BLaER1 treated with 17β-estradiol and CSF1 and Interleukin-3, amounts not matched to agents 10 nM and 100 nM (cell line): ENCODE results near the gene VMO1.

Experiments used
- H3K27ac ChIP-seq, 11 experiments: shearing (Covaris generic); formaldehyde crosslinking; 2 replicates each; pipeline ENCODE4 v1.8.1; 2022
- H3K27me3 ChIP-seq, 11 experiments: shearing (Covaris generic); formaldehyde crosslinking; 2 replicates each; pipeline ENCODE4 v1.8.1; 2022
- H3K36me3 ChIP-seq, 11 experiments: shearing (Covaris generic); formaldehyde crosslinking; 2 replicates each; pipeline ENCODE4 v1.8.1; 2022
- H3K4me1 ChIP-seq, 10 experiments: shearing (Covaris generic); formaldehyde crosslinking; 2 replicates each; pipeline ENCODE4 v1.8.1; 2022
- H3K4me2 ChIP-seq, 11 experiments: shearing (Covaris generic); formaldehyde crosslinking; 2 replicates each; pipeline ENCODE4 v1.8.1; 2022
- H3K4me3 ChIP-seq, 10 experiments: shearing (Covaris generic); formaldehyde crosslinking; 2 replicates each; pipeline ENCODE4 v1.8.1; 2022
- H3K9ac ChIP-seq, 11 experiments: shearing (Covaris generic); formaldehyde crosslinking; 2 replicates each; pipeline ENCODE4 v1.8.1; 2022
- H3K9me3 ChIP-seq, 11 experiments: shearing (Covaris generic); formaldehyde crosslinking; replicated peaks in 1 of 11; 2 replicates each; pipeline ENCODE4 v1.8.1; 2022
- H4K20me1 ChIP-seq, 11 experiments: shearing (Covaris generic); formaldehyde crosslinking; 2 replicates each; pipeline ENCODE4 v1.8.1; 2022
- Cebpa-rat ChIP-seq, 11 experiments: shearing (Covaris generic); IDR thresholded peaks; 2 replicates each; pipeline ENCODE4 v1.8.1; 2022

Gene VMO1

GRCh38 chr17:4789951-4790704 lies 4.0 kb upstream of the VMO1 start:
- Histone ChIP-seq H3K27me3 (peaks cover 15 to 52% (median 46%) of the 10 kb centered on the region in 11 experiments), H3K36me3 (no peaks in the 10 kb centered on the region), H3K9ac (peak overlapping the region; percentile 76 to 96 (median 86)), H4K20me1 (peaks cover 0 to 24% (median 9%) of the 10 kb centered on the region in 11 experiments; a peak in 11 of 22 replicates), H3K9me3 (peaks cover 0 to under 1% (median 0%) of the 10 kb centered on the region in 11 experiments; a peak in 1 of 22 replicates), H3K4me2 (peak overlapping the region; percentile 90 to 100 (median 98)), H3K27ac (peak overlapping the region; percentile 73 to 91 (median 81)), H3K4me1 (peaks cover 42 to 53% (median 48%) of the 10 kb centered on the region in 10 experiments), H3K4me3 (peak overlapping the region; percentile 68 to 87 (median 76))
- no peak for TF ChIP-seq Cebpa-rat (IDR thresholded peaks at IDR 0.05)

- peak overlapping the region; percentile 68 to 87 (median 76) for H3K4me3 ChIP-seq
- peak overlapping the region; percentile 76 to 96 (median 86) for H3K9ac ChIP-seq
- H3K9me3 ChIP-seq = no peaks in the 10 kb centered on the region
- H3K4me1 ChIP-seq = peaks cover 43 to 57% (median 50%) of the 10 kb centered on the region in 10 experiments
- H4K20me1 ChIP-seq = peaks cover 0 to 24% (median 9%) of the 10 kb centered on the region in 11 experiments; a peak in 11 of 22 replicates
- H3K27me3 ChIP-seq = peaks cover 20 to 57% (median 51%) of the 10 kb centered on the region in 11 experiments
- no peak for TF ChIP-seq Cebpa-rat (IDR thresholded peaks at IDR 0.05)
- peak overlapping the region; percentile 90 to 100 (median 98) for H3K4me2 ChIP-seq
- H3K36me3 ChIP-seq = no peaks in the 10 kb centered on the region
- H3K27ac ChIP-seq = peak overlapping the region; percentile 73 to 91 (median 81)
These were observed 3.5 kb upstream of the VMO1 start for GRCh38 chr17:4789701-4789950.

- TF ChIP-seq Cebpa-rat (IDR thresholded peaks at IDR 0.05) = no peak
- peak within 1 kb of the TSS; percentile 90 to 100 (median 98) for H3K4me2 ChIP-seq
- H3K4me3 ChIP-seq = peak within 1 kb of the TSS; percentile 68 to 87 (median 76)
- H3K27me3 ChIP-seq = peaks cover 25 to 63% (median 56%) of the 10 kb centered on the region in 11 experiments
- no peaks in the 10 kb centered on the region for H3K9me3 ChIP-seq
- H3K36me3 ChIP-seq = no peaks in the 10 kb centered on the region
- H3K4me1 ChIP-seq = peaks cover 43 to 57% (median 51%) of the 10 kb centered on the region in 10 experiments
- H3K27ac ChIP-seq = peak within 1 kb of the TSS; percentile 73 to 91 (median 81)
- H4K20me1 ChIP-seq = peaks cover 0 to 24% (median 9%) of the 10 kb centered on the region in 11 experiments; a peak in 11 of 22 replicates
- peak within 1 kb of the TSS; percentile 76 to 96 (median 86) for H3K9ac ChIP-seq
These were observed 2.9 kb upstream of the VMO1 start, which contains the start of gene GLTPD2 for GRCh38 chr17:4788807-4789700. TSS of gene GLTPD2 (plus strand) at chr17:4788964. CDS start at chr17:4789012, 48 bp downstream.

GRCh38 chr17:4788159-4788806 lies 2.1 kb upstream of the VMO1 start:
- peaks cover 0 to 24% (median 9%) of the 10 kb centered on the region in 11 experiments; a peak in 11 of 22 replicates for H4K20me1 ChIP-seq
- H3K27me3 ChIP-seq = peaks cover 33 to 70% (median 64%) of the 10 kb centered on the region in 11 experiments
- peak overlapping the region in 9 of 11 experiments; percentile 82 to 96 (median 86); a peak in 14 of 22 replicates for H3K9ac ChIP-seq
- no peak for TF ChIP-seq Cebpa-rat (IDR thresholded peaks at IDR 0.05)
- H3K9me3 ChIP-seq = no peaks in the 10 kb centered on the region
- peak overlapping the region; percentile 68 to 87 (median 76); a peak in 16 of 20 replicates for H3K4me3 ChIP-seq
- H3K36me3 ChIP-seq = no peaks in the 10 kb centered on the region
- H3K27ac ChIP-seq = peak overlapping the region in 4 of 11 experiments; percentile 86 to 91 (median 87); a peak in 8 of 22 replicates
- peaks cover 43 to 57% (median 51%) of the 10 kb centered on the region in 10 experiments for H3K4me1 ChIP-seq
- peak overlapping the region; percentile 90 to 100 (median 98) for H3K4me2 ChIP-seq

GRCh38 chr17:4786516-4786915 lies 352 bp upstream of the VMO1 start:
- H3K36me3 ChIP-seq = no peaks in the 10 kb centered on the region
- H3K4me3 ChIP-seq = peak overlapping the region in 3 of 10 experiments; percentile 23 to 47 (median 35); a peak in 4 of 20 replicates
- H3K9me3 ChIP-seq = no peaks in the 10 kb centered on the region
- peaks cover 45 to 80% (median 77%) of the 10 kb centered on the region in 11 experiments for H3K27me3 ChIP-seq
- peaks cover 0 to 24% (median 9%) of the 10 kb centered on the region in 11 experiments; a peak in 11 of 22 replicates for H4K20me1 ChIP-seq
- TF ChIP-seq Cebpa-rat (IDR thresholded peaks at IDR 0.05) = no peak
- H3K9ac ChIP-seq = peak overlapping the region in 4 of 11 experiments; percentile 2 to 49 (median 24); a peak in 4 of 22 replicates
- H3K27ac ChIP-seq = peak overlapping the region in 2 of 11 experiments; percentile 30 to 34; a peak in 5 of 22 replicates
- H3K4me1 ChIP-seq = peaks cover 43 to 57% (median 51%) of the 10 kb centered on the region in 10 experiments
- peak overlapping the region; percentile 9 to 100 (median 51); a peak in 16 of 22 replicates for H3K4me2 ChIP-seq

- TF ChIP-seq Cebpa-rat (IDR thresholded peaks at IDR 0.05) = no peak
- peak overlapping the region in 2 of 11 experiments; percentile 7 to 30; a peak in 1 of 22 replicates for H3K27ac ChIP-seq
- H3K9me3 ChIP-seq = no peaks in the 10 kb centered on the region
- peak overlapping the region; percentile 28 to 100 (median 51); a peak in 17 of 22 replicates for H3K4me2 ChIP-seq
- peak overlapping the region in 5 of 10 experiments; percentile 23 to 47 (median 27); a peak in 12 of 20 replicates for H3K4me3 ChIP-seq
- H3K36me3 ChIP-seq = no peaks in the 10 kb centered on the region
- H3K4me1 ChIP-seq = peaks cover 39 to 49% (median 44%) of the 10 kb centered on the region in 10 experiments
- peaks cover 45 to 80% (median 77%) of the 10 kb centered on the region in 11 experiments for H3K27me3 ChIP-seq
- H4K20me1 ChIP-seq = peaks cover 0 to 24% (median 9%) of the 10 kb centered on the region in 11 experiments; a peak in 11 of 22 replicates
- H3K9ac ChIP-seq = peak overlapping the region in 2 of 11 experiments; percentile 36 to 49; a peak in 3 of 22 replicates
These were observed 656 bp downstream of the VMO1 start for GRCh38 chr17:4785311-4786105.

GRCh38 chr17:4782652-4783051 lies 3.5 kb downstream of the VMO1 start:
- Histone ChIP-seq H3K4me3 (no peak overlapping the region), H3K9me3 (no peaks in the 10 kb centered on the region), H3K27me3 (peaks cover 45 to 58% (median 57%) of the 10 kb centered on the region in 11 experiments), H3K9ac (no peak overlapping the region), H3K4me1 (peaks cover 26 to 36% (median 29%) of the 10 kb centered on the region in 10 experiments), H3K36me3 (no peaks in the 10 kb centered on the region), H3K27ac (no peak overlapping the region), H4K20me1 (peaks cover 0 to 10% (median 0%) of the 10 kb centered on the region in 11 experiments; a peak in 4 of 22 replicates), H3K4me2 (no peak overlapping the region)
- no peak for TF ChIP-seq Cebpa-rat (IDR thresholded peaks at IDR 0.05)
